ENCODE data around the gene DDIT4L. TPM values are rescaled to one million over a fixed set of nuclear protein-coding genes. Genes with fewer than 3 reads are reported as not detected.

Gene DDIT4L
- total RNA-seq, 1 donor from 2014 or later: 0.56 TPM

- no peaks in the 10 kb centered on the region for H3K36me3 Mint-ChIP-seq (ENCODE audit: low read depth)
- intact Hi-C loops (cut with micrococcal nuclease): no loop called here
- H3K27ac Mint-ChIP-seq: no peak overlapping the region
- H3K9me3 Mint-ChIP-seq: no peaks in the 10 kb centered on the region
- DNase-seq: no peak
- H3K4me1 Mint-ChIP-seq: no peaks in the 10 kb centered on the region
- H3K27me3 Mint-ChIP-seq: peaks cover 3% of the 10 kb centered on the region
- no peak overlapping the region for H3K4me3 Mint-ChIP-seq
Measured at GRCh38 chr4:100177855-100178254, 12.4 kb downstream of the DDIT4L start.

- H3K9me3 Mint-ChIP-seq: no peaks in the 10 kb centered on the region
- no peaks in the 10 kb centered on the region for H3K4me1 Mint-ChIP-seq
- H3K27me3 Mint-ChIP-seq: no peaks in the 10 kb centered on the region
- DNase-seq: no peak
- no peak overlapping the region for H3K4me3 Mint-ChIP-seq
- no peaks in the 10 kb centered on the region for H3K36me3 Mint-ChIP-seq (ENCODE audit: low read depth)
- intact Hi-C loops (cut with micrococcal nuclease): no loop called here
- H3K27ac Mint-ChIP-seq: no peak overlapping the region
Measured at GRCh38 chr4:100177126-100177525, 13.1 kb downstream of the DDIT4L start.

- Mint-ChIP-seq H3K4me3 (no peak overlapping the region), H3K9me3 (no peaks in the 10 kb centered on the region), H3K27me3 (no peaks in the 10 kb centered on the region), H3K27ac (no peak overlapping the region), H3K36me3 (ENCODE audit: low read depth) (no peaks in the 10 kb centered on the region), H3K4me1 (peaks cover 2% of the 10 kb centered on the region)
- DNase-seq: no peak
- intact Hi-C loops (cut with micrococcal nuclease): no loop called here
Measured at GRCh38 chr4:100175858-100176257, 14.4 kb downstream of the DDIT4L start.

- Mint-ChIP-seq H3K27ac (no peak overlapping the region), H3K4me3 (no peak overlapping the region), H3K4me1 (peaks cover 2% of the 10 kb centered on the region), H3K9me3 (no peaks in the 10 kb centered on the region), H3K27me3 (no peaks in the 10 kb centered on the region), H3K36me3 (ENCODE audit: low read depth) (no peaks in the 10 kb centered on the region)
- no peak for DNase-seq
- intact Hi-C loops (cut with micrococcal nuclease): no loop called here
Measured at GRCh38 chr4:100174985-100175383, 15.3 kb downstream of the DDIT4L start.

GRCh38 chr4:100170986-100171385, 19.3 kb downstream of the DDIT4L start:
- H3K4me1 Mint-ChIP-seq: peaks cover 13% of the 10 kb centered on the region
- H3K4me3 Mint-ChIP-seq: no peak overlapping the region
- no peak for DNase-seq
- no peaks in the 10 kb centered on the region for H3K27me3 Mint-ChIP-seq
- peaks cover 8% of the 10 kb centered on the region for H3K9me3 Mint-ChIP-seq
- intact Hi-C loops (cut with micrococcal nuclease): no loop called here
- no peaks in the 10 kb centered on the region for H3K36me3 Mint-ChIP-seq (ENCODE audit: low read depth)
- no peak overlapping the region for H3K27ac Mint-ChIP-seq

GRCh38 chr4:100169491-100170485, 20.5 kb downstream of the DDIT4L start:
- no peak overlapping the region for H3K27ac Mint-ChIP-seq
- no peaks in the 10 kb centered on the region for H3K27me3 Mint-ChIP-seq
- DNase-seq: no peak
- H3K4me1 Mint-ChIP-seq: peaks cover 21% of the 10 kb centered on the region
- no peak overlapping the region for H3K4me3 Mint-ChIP-seq
- no peaks in the 10 kb centered on the region for H3K36me3 Mint-ChIP-seq (ENCODE audit: low read depth)
- H3K9me3 Mint-ChIP-seq: peaks cover 8% of the 10 kb centered on the region
- intact Hi-C loops (cut with micrococcal nuclease): no loop called here

DNA sequence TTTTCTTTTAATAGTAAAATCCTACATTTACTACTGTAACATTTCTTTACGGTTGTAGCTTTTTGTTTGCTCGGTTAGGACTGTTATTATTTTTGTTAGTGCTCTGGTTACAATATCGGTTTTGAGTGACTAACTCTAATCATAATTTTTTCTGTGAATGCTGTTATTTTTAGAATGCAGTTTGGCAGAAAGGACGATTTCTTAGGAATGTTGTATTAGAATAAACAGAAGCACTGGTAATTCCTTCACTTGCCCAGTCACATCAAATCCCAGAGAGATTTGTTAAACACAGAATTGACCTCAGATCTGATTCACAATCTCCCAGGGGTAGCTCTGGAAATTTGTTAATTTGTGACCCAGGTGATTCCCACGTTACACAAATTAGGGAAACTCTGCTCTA, 21.7 kb downstream of the DDIT4L start:
- intact Hi-C loops (cut with micrococcal nuclease): no loop called here

DNA sequence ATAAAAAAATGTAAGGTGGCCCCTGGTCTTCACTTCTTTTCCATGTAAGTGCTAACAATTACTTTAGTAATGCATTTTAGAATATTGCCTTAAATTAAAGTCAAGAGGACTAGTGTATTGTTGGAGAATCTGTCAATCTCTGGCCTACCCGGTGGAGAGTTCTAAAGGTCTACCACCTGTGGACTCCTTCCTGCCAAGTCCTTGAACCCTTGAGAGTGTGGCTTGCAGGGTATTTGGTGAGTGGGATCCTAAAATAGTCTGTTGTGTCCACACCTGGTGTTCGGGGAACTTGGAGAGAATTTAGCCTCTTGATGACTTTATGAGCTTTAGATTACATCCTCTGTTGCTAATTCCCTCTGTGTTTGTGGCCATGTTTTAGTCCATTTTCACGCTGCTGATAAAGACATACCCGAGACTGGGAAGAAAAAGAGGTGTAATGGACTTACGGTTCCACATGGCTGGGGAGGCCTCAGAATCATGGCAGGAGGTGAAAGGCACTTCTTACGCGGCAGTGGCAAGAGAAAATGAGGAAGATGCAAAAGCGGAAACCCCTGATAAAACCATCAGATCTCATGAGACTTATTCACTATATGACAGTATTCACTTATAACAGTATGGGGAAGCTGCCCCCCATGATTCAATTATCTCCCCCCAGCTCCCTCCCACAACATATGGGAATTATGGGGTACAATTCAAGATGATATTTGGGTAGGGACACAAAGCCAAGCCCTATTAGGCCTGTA, 23.8 kb downstream of the DDIT4L start:
- intact Hi-C loops (cut with micrococcal nuclease): no loop called here
- peaks cover 24% of the 10 kb centered on the region for H3K9me3 Mint-ChIP-seq
- no peak overlapping the region for H3K27ac Mint-ChIP-seq
- DNase-seq: no peak
- H3K4me1 Mint-ChIP-seq: peaks cover 23% of the 10 kb centered on the region
- H3K36me3 Mint-ChIP-seq (ENCODE audit: low read depth): no peaks in the 10 kb centered on the region
- peaks cover 4% of the 10 kb centered on the region for H3K27me3 Mint-ChIP-seq
- no peak overlapping the region for H3K4me3 Mint-ChIP-seq

More for the DNA sequence above, 21.7 kb downstream of the DDIT4L start:
- peaks cover 14% of the 10 kb centered on the region for H3K9me3 Mint-ChIP-seq
- peaks cover 4% of the 10 kb centered on the region for H3K27me3 Mint-ChIP-seq
- H3K4me3 Mint-ChIP-seq: no peak overlapping the region
- no peak for DNase-seq
- H3K27ac Mint-ChIP-seq: no peak overlapping the region
- peaks cover 23% of the 10 kb centered on the region for H3K4me1 Mint-ChIP-seq
- no peaks in the 10 kb centered on the region for H3K36me3 Mint-ChIP-seq (ENCODE audit: low read depth)

GRCh38 chr4:100165809-100166208, 24.5 kb downstream of the DDIT4L start:
- intact Hi-C loops (cut with micrococcal nuclease): no loop called here
- Mint-ChIP-seq H3K4me3 (no peak overlapping the region), H3K9me3 (peaks cover 24% of the 10 kb centered on the region), H3K27ac (no peak overlapping the region), H3K4me1 (peaks cover 21% of the 10 kb centered on the region), H3K27me3 (peaks cover 4% of the 10 kb centered on the region), H3K36me3 (ENCODE audit: low read depth) (no peaks in the 10 kb centered on the region)
- peak; percentile 58 for DNase-seq

- Mint-ChIP-seq H3K27me3 (peaks cover 7% of the 10 kb centered on the region), H3K4me3 (no peak overlapping the region)
- intact Hi-C loops (cut with micrococcal nuclease): no loop called here
Measured at GRCh38 chr4:100164808-100165760, 25.2 kb downstream of the DDIT4L start.

DNA sequence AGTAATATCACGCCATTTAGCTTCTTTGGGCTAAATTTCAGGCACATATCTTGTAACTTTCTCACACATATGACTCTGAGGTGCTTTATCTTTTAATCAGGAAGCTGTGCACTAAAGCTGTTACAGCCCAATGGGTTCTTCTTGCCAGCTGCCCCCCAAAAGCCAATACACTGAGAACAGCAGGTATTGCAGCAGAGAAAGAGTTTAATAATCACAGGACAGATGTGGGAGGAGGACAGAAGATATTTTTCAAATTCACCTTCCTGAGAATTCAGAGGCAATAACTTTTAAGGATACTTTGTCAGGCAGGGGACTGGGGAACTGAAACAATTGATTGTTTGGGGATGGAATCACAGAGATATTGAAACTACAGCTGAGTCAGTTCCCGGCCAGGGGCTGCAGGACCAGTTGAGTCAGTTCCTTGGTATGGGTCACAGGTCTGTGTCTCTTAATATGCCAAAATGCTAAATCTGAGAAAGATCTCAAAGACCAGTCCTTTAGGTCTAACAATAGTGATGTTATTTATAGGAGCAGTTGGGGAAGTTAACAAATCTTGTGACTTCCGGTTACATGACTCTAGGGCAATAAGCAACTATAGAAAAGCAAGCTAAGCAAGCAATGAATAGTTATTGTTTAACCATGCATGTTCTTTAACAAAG, 28.1 kb downstream of the DDIT4L start:
- no peak overlapping the region for H3K27ac Mint-ChIP-seq
- DNase-seq: peak; percentile 10
- H3K9me3 Mint-ChIP-seq: peaks cover 33% of the 10 kb centered on the region
- peaks cover 8% of the 10 kb centered on the region for H3K27me3 Mint-ChIP-seq
- no peak overlapping the region for H3K4me3 Mint-ChIP-seq
- no peaks in the 10 kb centered on the region for H3K36me3 Mint-ChIP-seq (ENCODE audit: low read depth)
- intact Hi-C loops (cut with micrococcal nuclease): no loop called here
- H3K4me1 Mint-ChIP-seq: peaks cover 15% of the 10 kb centered on the region

More at GRCh38 chr4:100164808-100165760, 25.2 kb downstream of the DDIT4L start:
- Mint-ChIP-seq H3K36me3 (ENCODE audit: low read depth) (no peaks in the 10 kb centered on the region), H3K4me1 (peaks cover 21% of the 10 kb centered on the region), H3K27ac (no peak overlapping the region), H3K9me3 (peaks cover 26% of the 10 kb centered on the region)
- DNase-seq: no peak

DNA sequence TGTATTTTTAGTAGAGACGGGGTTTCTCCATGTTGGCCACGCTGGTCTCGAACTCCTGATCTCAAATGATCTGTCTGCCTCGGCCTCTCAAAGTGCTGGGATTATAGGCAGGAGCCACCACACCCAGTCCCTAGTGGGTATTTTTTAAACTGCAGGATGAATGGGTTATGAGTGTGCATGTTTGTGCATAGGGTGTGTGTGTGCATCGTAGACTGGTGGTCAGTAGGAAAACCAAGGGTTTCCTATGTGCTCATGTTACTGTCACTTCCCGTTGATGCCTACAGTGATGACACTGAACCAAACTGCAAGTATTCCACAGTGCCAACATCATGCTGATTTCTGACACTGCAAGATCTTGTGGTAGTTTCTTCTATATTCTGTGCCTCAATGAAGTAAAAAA, 41.1 kb downstream of the DDIT4L start:
- Mint-ChIP-seq H3K27me3 (peaks cover 1% of the 10 kb centered on the region), H3K9me3 (peaks cover 2% of the 10 kb centered on the region), H3K36me3 (ENCODE audit: low read depth) (no peaks in the 10 kb centered on the region), H3K27ac (no peak overlapping the region), H3K4me1 (peaks cover 2% of the 10 kb centered on the region), H3K4me3 (no peak overlapping the region)
- DNase-seq: peak; percentile 29
- intact Hi-C loops (cut with micrococcal nuclease): no loop called here

DNA sequence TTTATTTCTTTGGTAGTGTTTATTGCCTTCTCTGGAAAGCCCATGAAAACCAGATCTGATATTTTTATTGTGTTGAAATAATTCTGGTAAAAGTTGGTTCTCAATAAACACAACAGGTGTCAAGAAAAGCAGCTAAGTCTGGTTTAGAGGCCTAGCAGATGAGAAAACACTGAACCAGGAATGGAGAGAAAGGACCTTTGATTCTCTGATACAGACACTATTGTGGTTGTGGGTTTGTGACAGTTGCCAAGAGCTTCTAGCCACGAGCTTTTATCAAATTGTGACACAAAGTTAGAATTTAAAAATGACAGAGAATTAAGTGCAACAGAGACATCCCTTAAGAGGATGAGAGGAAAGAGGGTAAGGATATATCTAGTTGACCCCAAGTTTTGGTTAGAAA, 42.6 kb downstream of the DDIT4L start:
- peak; percentile 14 for DNase-seq
- intact Hi-C loops (cut with micrococcal nuclease): no loop called here
- Mint-ChIP-seq H3K9me3 (no peaks in the 10 kb centered on the region), H3K27me3 (no peaks in the 10 kb centered on the region), H3K4me1 (peaks cover 2% of the 10 kb centered on the region), H3K27ac (no peak overlapping the region), H3K4me3 (no peak overlapping the region), H3K36me3 (ENCODE audit: low read depth) (no peaks in the 10 kb centered on the region)

Data from activated CD4-positive, alpha-beta T cell treated with anti-CD3 and anti-CD28 coated beads, Interleukin-2, amount 10 ng/mL, durations not matched to agents 24 days and 14 days (primary cell).